ENCODE results near the gene INS.
A peak's percentile ranks its signal among the peaks of the same experiment; 100 is the strongest.
"Not testable (repeated sequence)": the region's sequence is repeated elsewhere in the genome, so short reads cannot be mapped to it uniquely, and the experiment has no call there.

The INS gene

GRCh38 chr11:2202071-2202899, 41.3 kb upstream of the INS start:
- peaks cover under 1 to 2% of the 10 kb centered on the region in 2 donors for H3K4me1 Mint-ChIP-seq
- no peaks in the 10 kb centered on the region for H3K36me3 Mint-ChIP-seq
- H3K4me3 Mint-ChIP-seq: no peak overlapping the region
- peaks cover 3 to 4% of the 10 kb centered on the region in 2 donors for H3K9me3 Mint-ChIP-seq
- H3K27ac Mint-ChIP-seq: no peak overlapping the region
- peaks cover under 1 to 13% of the 10 kb centered on the region in 2 donors for H3K27me3 Mint-ChIP-seq
- no peak for ATAC-seq (replicated peaks)
- no peak for DNase-seq

DNA sequence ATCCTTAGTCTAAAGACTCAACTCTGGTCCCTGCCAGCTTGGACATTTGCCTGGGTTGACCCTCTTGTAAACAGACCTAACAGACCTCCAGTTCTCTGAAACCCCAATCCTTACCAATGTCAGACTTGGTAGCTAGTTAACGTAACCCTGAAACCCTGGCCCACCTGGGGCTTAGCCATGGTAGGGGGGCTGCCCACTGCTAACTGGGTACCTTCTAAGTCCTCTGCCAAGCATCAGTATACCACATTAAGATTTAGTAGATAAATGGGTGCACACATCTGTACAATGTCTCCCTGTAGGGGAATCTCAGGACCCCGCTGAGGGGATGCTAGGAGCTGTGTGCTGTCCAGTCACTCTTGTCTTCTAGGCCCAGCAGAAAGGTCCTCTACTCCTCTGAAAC, 40.5 kb upstream of the INS start:
- H3K4me3 Mint-ChIP-seq: no peak overlapping the region
- H3K9me3 Mint-ChIP-seq: peaks cover 3 to 4% of the 10 kb centered on the region in 2 donors
- no peak for DNase-seq
- H3K4me1 Mint-ChIP-seq: peaks cover 7% of the 10 kb centered on the region in 2 donors
- H3K36me3 Mint-ChIP-seq: no peaks in the 10 kb centered on the region
- peaks cover 8 to 15% of the 10 kb centered on the region in 2 donors for H3K27me3 Mint-ChIP-seq
- no peak for ATAC-seq (replicated peaks)
- H3K27ac Mint-ChIP-seq: no peak overlapping the region

GRCh38 chr11:2200957-2201519, 40.0 kb upstream of the INS start:
- Mint-ChIP-seq H3K27me3 (peaks cover 13 to 20% of the 10 kb centered on the region in 2 donors), H3K9me3 (peaks cover 3 to 4% of the 10 kb centered on the region in 2 donors), H3K36me3 (no peaks in the 10 kb centered on the region), H3K4me1 (peaks cover 7 to 11% of the 10 kb centered on the region in 2 donors), H3K4me3 (no peak overlapping the region), H3K27ac (no peak overlapping the region)
- DNase-seq: no peak
- no peak for ATAC-seq (replicated peaks)

DNA sequence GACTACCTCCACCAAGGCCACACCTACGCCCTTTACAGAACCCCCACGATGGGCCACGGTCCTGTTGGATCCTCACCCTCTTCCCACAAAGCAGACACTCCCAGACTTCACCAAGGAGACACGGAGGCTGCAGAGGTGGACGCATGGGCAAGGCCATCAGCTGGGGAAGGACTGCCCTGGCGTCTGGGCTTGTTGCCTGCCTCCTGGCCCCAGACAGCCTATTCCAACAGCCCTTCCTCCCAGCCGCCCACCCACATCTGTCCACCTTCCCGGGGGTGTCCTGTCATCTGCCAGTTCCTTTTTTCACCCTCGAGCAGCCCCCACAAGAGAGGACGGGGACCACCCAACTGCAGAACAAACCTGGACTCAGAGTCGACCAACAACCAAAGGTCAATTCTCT, 39.5 kb upstream of the INS start:
- Mint-ChIP-seq H3K4me3 (no peak overlapping the region), H3K27me3 (peaks cover 17 to 25% of the 10 kb centered on the region in 2 donors), H3K9me3 (peaks cover 3 to 4% of the 10 kb centered on the region in 2 donors), H3K36me3 (no peaks in the 10 kb centered on the region), H3K4me1 (peaks cover 7 to 11% of the 10 kb centered on the region in 2 donors), H3K27ac (no peak overlapping the region)
- ATAC-seq (replicated peaks): no peak
- no peak for DNase-seq

- peaks cover 10 to 13% of the 10 kb centered on the region in 2 donors for H3K4me1 Mint-ChIP-seq
- H3K9me3 Mint-ChIP-seq: peaks cover 3 to 4% of the 10 kb centered on the region in 2 donors
- peaks cover 20 to 30% of the 10 kb centered on the region in 2 donors for H3K27me3 Mint-ChIP-seq
- H3K36me3 Mint-ChIP-seq: no peaks in the 10 kb centered on the region
- ATAC-seq (replicated peaks) (no peak), DNase-seq (no peak)
- no peak overlapping the region for H3K4me3 Mint-ChIP-seq
- no peak overlapping the region for H3K27ac Mint-ChIP-seq
Measured at GRCh38 chr11:2199466-2200341, 38.7 kb upstream of the INS start.

GRCh38 chr11:2198621-2199365, 37.8 kb upstream of the INS start:
- ATAC-seq (replicated peaks) (no peak), DNase-seq (no peak)
- H3K27ac Mint-ChIP-seq: no peak overlapping the region
- peaks cover 12 to 13% of the 10 kb centered on the region in 2 donors for H3K4me1 Mint-ChIP-seq
- H3K9me3 Mint-ChIP-seq: peaks cover 3 to 4% of the 10 kb centered on the region in 2 donors
- H3K36me3 Mint-ChIP-seq: no peaks in the 10 kb centered on the region
- no peak overlapping the region for H3K4me3 Mint-ChIP-seq
- H3K27me3 Mint-ChIP-seq: peaks cover 21 to 32% of the 10 kb centered on the region in 2 donors

DNA sequence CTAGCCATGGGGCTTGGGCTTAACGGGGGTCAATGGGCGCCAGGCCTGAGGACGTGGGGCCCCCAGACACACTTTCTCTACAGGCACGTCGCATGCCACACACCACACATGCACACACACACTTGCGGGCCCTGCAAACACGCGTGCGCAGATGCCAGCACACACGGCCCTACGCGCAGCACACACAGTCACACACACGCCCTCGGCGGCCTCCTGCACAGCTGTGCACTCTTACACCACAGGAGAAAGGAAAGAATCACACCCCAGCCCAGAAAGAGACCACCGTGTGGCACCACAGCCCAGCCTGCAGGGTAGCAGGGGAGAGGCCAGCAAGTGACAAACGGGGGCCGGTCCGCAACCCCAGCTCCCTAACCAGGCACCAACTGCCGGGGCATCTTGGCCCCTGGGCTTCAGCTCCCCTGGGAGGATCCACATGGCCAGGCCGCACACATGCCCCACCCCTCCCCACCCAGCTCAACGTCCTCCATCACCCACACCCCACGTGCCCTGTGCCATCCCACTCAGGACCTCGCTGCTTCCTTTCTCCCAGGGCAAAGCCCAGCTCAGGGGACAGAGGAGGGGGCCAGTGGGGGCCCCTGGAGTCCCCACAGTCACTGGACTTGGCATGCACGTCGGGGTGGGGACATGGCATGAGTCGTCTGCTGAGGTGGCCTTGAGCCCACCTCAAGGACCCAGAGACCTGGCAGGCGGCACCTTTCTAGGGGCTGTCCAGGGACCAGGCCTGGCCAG, 36.9 kb upstream of the INS start:
- Mint-ChIP-seq H3K9me3 (peaks cover 3 to 4% of the 10 kb centered on the region in 2 donors), H3K27me3 (peaks cover 21 to 32% of the 10 kb centered on the region in 2 donors), H3K4me3 (no peak overlapping the region), H3K4me1 (peaks cover 12 to 13% of the 10 kb centered on the region in 2 donors), H3K36me3 (no peaks in the 10 kb centered on the region), H3K27ac (no peak overlapping the region)
- ATAC-seq (replicated peaks): no peak
- DNase-seq: no peak

- peaks cover 12 to 13% of the 10 kb centered on the region in 2 donors for H3K4me1 Mint-ChIP-seq
- ATAC-seq (replicated peaks): peak; percentile 93 to 94
- peak; percentile 67 for DNase-seq
- H3K9me3 Mint-ChIP-seq: peaks cover 3 to 4% of the 10 kb centered on the region in 2 donors
- H3K36me3 Mint-ChIP-seq: no peaks in the 10 kb centered on the region
- H3K27ac Mint-ChIP-seq: no peak overlapping the region
- peaks cover 21 to 32% of the 10 kb centered on the region in 2 donors for H3K27me3 Mint-ChIP-seq
- no peak overlapping the region for H3K4me3 Mint-ChIP-seq
Measured at GRCh38 chr11:2196970-2197770, 36.2 kb upstream of the INS start.

GRCh38 chr11:2195756-2196088, 34.7 kb upstream of the INS start:
- peaks cover 0 to 1% of the 10 kb centered on the region in 2 donors for H3K9me3 Mint-ChIP-seq
- DNase-seq (no peak), ATAC-seq (replicated peaks) (no peak)
- H3K4me3 Mint-ChIP-seq: no peak overlapping the region
- H3K36me3 Mint-ChIP-seq: no peaks in the 10 kb centered on the region
- no peak overlapping the region for H3K27ac Mint-ChIP-seq
- peaks cover 16 to 18% of the 10 kb centered on the region in 2 donors for H3K4me1 Mint-ChIP-seq
- peaks cover 24 to 36% of the 10 kb centered on the region in 2 donors for H3K27me3 Mint-ChIP-seq

DNA sequence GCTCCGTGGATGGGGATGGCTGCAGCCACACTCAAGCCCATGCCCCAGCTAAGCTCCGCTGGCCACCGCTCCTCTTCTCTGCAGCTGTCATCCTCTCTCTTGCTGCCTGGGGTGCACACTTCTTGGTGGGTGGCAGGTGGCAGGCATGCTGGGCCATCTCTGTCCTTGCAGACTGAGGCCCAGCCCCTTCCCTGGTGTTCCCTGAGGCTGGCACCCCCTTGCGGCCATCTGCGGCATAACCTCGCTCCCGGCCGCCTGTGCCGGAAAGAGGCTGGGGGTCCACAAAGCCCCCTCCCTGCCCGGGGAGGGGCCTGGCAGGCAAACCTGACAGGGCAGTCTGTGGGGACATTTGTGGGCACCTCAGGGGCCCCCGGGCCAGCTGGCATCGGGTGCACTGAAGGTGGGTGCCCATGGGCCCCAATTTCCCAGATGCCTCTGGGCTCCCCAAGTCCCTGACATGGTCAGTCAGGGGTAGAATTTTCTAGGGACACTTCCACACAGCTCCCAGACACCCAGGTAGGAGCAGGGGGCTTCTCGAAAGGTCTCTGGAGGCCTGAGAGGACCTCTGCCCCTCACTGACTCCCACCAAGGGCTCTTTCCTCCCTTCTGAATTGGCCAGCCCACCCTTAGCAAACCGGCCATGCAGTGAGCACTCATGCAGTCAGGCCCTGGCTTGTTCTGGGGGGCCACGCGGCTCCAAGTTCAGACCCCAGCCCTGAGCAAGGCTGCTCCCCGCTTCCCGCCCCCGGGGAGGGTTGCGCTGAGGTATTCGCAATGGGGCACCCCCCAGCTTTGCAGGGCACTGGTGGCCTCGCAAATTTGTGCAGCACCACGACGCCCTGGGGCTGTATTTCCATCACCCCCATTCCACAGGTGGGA, 34.1 kb upstream of the INS start:
- DNase-seq (peak; percentile 22), ATAC-seq (replicated peaks) (peak; percentile 29 to 38)
- Mint-ChIP-seq H3K4me1 (peaks cover 16 to 19% of the 10 kb centered on the region in 2 donors), H3K4me3 (no peak overlapping the region), H3K27me3 (peaks cover 27 to 37% of the 10 kb centered on the region in 2 donors), H3K36me3 (no peaks in the 10 kb centered on the region), H3K27ac (peak overlapping the region; percentile 3), H3K9me3 (no peaks in the 10 kb centered on the region)

DNA sequence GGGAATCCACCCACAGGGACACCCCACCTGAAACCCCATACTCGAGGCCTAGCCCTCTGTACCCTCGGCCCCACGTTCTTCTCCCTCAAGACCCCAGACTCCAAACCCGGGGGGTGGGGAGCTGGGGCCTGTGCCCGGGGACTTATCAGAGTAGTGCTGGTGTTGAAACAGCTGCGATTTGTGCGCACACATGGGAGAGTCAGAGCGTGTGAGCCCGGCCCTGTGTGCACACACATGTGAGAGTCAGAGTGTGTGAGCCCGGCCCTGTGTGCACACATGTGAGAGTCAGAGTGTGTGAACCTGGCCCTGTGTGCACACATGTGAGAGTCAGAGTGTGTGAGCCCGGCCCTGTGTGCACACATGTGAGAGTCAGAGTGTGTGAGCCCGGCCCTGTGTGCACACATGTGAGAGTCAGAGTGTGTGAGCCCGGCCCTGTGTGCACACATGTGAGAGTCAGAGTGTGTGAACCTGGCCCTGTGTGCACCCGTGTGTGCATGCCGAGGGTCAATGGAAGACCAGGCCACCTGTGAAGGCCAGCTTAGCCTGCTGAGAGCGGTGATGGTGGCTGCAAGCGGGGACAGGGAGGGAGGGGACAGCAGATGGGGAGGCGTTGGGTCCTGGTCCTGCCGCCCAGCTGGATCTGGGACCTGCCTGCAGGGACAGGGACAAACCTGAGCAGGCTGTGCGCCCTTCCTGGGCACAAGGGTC, 33.0 kb upstream of the INS start:
- H3K36me3 Mint-ChIP-seq; ATAC-seq (replicated peaks); DNase-seq; H3K4me3 Mint-ChIP-seq; H3K9me3 Mint-ChIP-seq; H3K27ac Mint-ChIP-seq: not testable (repeated sequence)
- H3K27me3 Mint-ChIP-seq: peaks cover 31 to 43% of the 10 kb centered on the region in 2 donors
- peaks cover 16 to 19% of the 10 kb centered on the region in 2 donors for H3K4me1 Mint-ChIP-seq
